HG03432 (cell line): Measurements from ENCODE around the gene GTF2H3.
A peak's percentile ranks its signal among the peaks of the same experiment; 100 is the strongest.
"Not testable (repeated sequence)": the region's sequence is repeated elsewhere in the genome, so short reads cannot be mapped to it uniquely, and the experiment has no call there.

ENCODE experiments used
- ATAC-seq: cut with Tn5 transposase; IDR thresholded peaks from one replicate; pipeline ENCODE4 v1.9.1; 2021; ENCODE audit warnings: mild to moderate bottlenecking, moderate library complexity; ENCODE audit not compliant: unreplicated experiment

GTF2H3 gene

GRCh38 chr12:123633379-123634141 is at the start of gene GTF2H3, which contains the start of gene EIF2B1:
Gene GTF2H3, plus strand, starts transcription at chr12:123633829. Its CDS starts 31 bp downstream, at chr12:123633860.
Gene EIF2B1, minus strand, starts transcription at chr12:123633686. Its CDS starts 129 bp downstream, at chr12:123633557.
- ATAC-seq: peak; percentile 96

GRCh38 chr12:123591702-123592481 is 41.7 kb upstream of the GTF2H3 start:
- ATAC-seq: no peak

- ATAC-seq: no peak
Observed at GRCh38 chr12:123595729-123596128, 37.9 kb upstream of the GTF2H3 start.

GRCh38 chr12:123597100-123597499 is 36.5 kb upstream of the GTF2H3 start:
- no peak for ATAC-seq

GRCh38 chr12:123598522-123598921 is 35.1 kb upstream of the GTF2H3 start:
- ATAC-seq: no peak

GRCh38 chr12:123599310-123599709 is 34.3 kb upstream of the GTF2H3 start:
- ATAC-seq: no peak

GRCh38 chr12:123599721-123600120 is 33.9 kb upstream of the GTF2H3 start:
- no peak for ATAC-seq

- ATAC-seq: peak; percentile 93
Observed at GRCh38 chr12:123601602-123602489, 31.8 kb upstream of the GTF2H3 start, which contains the start of gene DDX55. Gene DDX55, plus strand, starts transcription at chr12:123602099. Its CDS starts 50 bp downstream, at chr12:123602149.

- no peak for ATAC-seq
Observed at GRCh38 chr12:123602651-123603195, 30.9 kb upstream of the GTF2H3 start.

GRCh38 chr12:123603495-123603894 is 30.1 kb upstream of the GTF2H3 start:
- not testable (repeated sequence) for ATAC-seq

- no peak for ATAC-seq
Observed at GRCh38 chr12:123607756-123608155, 25.9 kb upstream of the GTF2H3 start.

GRCh38 chr12:123608182-123608581 is 25.4 kb upstream of the GTF2H3 start:
- no peak for ATAC-seq

GRCh38 chr12:123614110-123614509 is 19.5 kb upstream of the GTF2H3 start:
- no peak for ATAC-seq

- no peak for ATAC-seq
Observed at GRCh38 chr12:123614531-123614930, 19.1 kb upstream of the GTF2H3 start.

GRCh38 chr12:123617144-123617543 is 16.5 kb upstream of the GTF2H3 start:
- ATAC-seq: no peak

- no peak for ATAC-seq
Observed at GRCh38 chr12:123617580-123617979, 16.0 kb upstream of the GTF2H3 start.

- ATAC-seq: no peak
Observed at GRCh38 chr12:123621101-123621500, 12.5 kb upstream of the GTF2H3 start.

- ATAC-seq: no peak
Observed at GRCh38 chr12:123621619-123622530, 11.8 kb upstream of the GTF2H3 start.

- no peak for ATAC-seq
Observed at GRCh38 chr12:123634142-123634561, 523 bp downstream of the GTF2H3 start.
